ENCODE measurements around the gene BRF1. TPM values are rescaled to one million over a fixed set of nuclear protein-coding genes. Genes with fewer than 3 reads are reported as not detected.

BRF1 gene
- total and polyA plus RNA-seq, 2 of the 8 experiments (the other 6 are each of a cell fraction or from before 2014, with no cell fraction given), result 7.7 to 18.3 TPM

DNA sequence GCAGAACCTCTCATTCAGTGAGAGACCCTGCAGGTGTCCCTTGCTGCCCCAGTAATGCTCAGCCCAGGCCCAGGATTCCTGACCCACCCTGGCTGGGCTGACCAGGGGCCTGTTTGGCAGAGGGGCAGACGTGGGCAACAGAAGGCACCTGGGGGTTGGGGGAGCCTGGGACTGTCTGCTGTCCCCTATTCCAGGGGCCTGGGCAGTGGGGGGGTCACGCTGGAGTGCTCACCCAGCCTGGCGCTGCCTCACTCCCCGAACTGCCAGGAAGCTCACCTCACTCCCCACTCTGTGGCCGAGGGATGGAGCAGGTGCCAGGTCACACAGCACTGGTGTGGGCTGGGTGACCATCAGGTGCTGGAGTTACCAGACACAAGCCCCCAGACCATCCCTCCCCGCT, 97.1 kb downstream of the BRF1 start (continued):
- TF ChIP-seq, protein P1, sequence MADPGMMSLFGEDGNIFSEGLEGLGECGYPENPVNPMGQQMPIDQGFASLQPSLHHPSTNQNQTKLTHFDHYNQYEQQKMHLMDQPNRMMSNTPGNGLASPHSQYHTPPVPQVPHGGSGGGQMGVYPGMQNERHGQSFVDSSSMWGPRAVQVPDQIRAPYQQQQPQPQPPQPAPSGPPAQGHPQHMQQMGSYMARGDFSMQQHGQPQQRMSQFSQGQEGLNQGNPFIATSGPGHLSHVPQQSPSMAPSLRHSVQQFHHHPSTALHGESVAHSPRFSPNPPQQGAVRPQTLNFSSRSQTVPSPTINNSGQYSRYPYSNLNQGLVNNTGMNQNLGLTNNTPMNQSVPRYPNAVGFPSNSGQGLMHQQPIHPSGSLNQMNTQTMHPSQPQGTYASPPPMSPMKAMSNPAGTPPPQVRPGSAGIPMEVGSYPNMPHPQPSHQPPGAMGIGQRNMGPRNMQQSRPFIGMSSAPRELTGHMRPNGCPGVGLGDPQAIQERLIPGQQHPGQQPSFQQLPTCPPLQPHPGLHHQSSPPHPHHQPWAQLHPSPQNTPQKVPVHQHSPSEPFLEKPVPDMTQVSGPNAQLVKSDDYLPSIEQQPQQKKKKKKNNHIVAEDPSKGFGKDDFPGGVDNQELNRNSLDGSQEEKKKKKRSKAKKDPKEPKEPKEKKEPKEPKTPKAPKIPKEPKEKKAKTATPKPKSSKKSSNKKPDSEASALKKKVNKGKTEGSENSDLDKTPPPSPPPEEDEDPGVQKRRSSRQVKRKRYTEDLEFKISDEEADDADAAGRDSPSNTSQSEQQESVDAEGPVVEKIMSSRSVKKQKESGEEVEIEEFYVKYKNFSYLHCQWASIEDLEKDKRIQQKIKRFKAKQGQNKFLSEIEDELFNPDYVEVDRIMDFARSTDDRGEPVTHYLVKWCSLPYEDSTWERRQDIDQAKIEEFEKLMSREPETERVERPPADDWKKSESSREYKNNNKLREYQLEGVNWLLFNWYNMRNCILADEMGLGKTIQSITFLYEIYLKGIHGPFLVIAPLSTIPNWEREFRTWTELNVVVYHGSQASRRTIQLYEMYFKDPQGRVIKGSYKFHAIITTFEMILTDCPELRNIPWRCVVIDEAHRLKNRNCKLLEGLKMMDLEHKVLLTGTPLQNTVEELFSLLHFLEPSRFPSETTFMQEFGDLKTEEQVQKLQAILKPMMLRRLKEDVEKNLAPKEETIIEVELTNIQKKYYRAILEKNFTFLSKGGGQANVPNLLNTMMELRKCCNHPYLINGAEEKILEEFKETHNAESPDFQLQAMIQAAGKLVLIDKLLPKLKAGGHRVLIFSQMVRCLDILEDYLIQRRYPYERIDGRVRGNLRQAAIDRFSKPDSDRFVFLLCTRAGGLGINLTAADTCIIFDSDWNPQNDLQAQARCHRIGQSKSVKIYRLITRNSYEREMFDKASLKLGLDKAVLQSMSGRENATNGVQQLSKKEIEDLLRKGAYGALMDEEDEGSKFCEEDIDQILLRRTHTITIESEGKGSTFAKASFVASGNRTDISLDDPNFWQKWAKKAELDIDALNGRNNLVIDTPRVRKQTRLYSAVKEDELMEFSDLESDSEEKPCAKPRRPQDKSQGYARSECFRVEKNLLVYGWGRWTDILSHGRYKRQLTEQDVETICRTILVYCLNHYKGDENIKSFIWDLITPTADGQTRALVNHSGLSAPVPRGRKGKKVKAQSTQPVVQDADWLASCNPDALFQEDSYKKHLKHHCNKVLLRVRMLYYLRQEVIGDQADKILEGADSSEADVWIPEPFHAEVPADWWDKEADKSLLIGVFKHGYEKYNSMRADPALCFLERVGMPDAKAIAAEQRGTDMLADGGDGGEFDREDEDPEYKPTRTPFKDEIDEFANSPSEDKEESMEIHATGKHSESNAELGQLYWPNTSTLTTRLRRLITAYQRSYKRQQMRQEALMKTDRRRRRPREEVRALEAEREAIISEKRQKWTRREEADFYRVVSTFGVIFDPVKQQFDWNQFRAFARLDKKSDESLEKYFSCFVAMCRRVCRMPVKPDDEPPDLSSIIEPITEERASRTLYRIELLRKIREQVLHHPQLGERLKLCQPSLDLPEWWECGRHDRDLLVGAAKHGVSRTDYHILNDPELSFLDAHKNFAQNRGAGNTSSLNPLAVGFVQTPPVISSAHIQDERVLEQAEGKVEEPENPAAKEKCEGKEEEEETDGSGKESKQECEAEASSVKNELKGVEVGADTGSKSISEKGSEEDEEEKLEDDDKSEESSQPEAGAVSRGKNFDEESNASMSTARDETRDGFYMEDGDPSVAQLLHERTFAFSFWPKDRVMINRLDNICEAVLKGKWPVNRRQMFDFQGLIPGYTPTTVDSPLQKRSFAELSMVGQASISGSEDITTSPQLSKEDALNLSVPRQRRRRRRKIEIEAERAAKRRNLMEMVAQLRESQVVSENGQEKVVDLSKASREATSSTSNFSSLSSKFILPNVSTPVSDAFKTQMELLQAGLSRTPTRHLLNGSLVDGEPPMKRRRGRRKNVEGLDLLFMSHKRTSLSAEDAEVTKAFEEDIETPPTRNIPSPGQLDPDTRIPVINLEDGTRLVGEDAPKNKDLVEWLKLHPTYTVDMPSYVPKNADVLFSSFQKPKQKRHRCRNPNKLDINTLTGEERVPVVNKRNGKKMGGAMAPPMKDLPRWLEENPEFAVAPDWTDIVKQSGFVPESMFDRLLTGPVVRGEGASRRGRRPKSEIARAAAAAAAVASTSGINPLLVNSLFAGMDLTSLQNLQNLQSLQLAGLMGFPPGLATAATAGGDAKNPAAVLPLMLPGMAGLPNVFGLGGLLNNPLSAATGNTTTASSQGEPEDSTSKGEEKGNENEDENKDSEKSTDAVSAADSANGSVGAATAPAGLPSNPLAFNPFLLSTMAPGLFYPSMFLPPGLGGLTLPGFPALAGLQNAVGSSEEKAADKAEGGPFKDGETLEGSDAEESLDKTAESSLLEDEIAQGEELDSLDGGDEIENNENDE (IDR thresholded peaks at IDR 0.05; ENCODE audit: insufficient replicate concordance, low read length), result no peak
- TF ChIP-seq SAP30 (IDR thresholded peaks at IDR 0.05; ENCODE audit: insufficient read depth, insufficient replicate concordance, low read length), result no peak
